Measurements from ENCODE around the gene EVA1C. TPM values are rescaled to one million over a fixed set of nuclear protein-coding genes. Genes with fewer than 3 reads are reported as not detected.

Gene EVA1C
- total and polyA plus RNA-seq, 10 of the 15 experiments (the other 5 are each of a cell fraction or from before 2014, with no cell fraction given) = 0.13 to 0.56 (median 0.34) TPM; not detected in 7

- intact Hi-C loops (cut with micrococcal nuclease; ENCODE audit: unreplicated experiment) = no loop called here
- SMC1A ChIA-PET (ENCODE audit: uncharacterized antibody, unreplicated experiment) = no interaction called here
- no TSS peak for BruUV-seq (replicated peaks)
- no peaks in the 10 kb centered on the region for H3K36me3 ChIP-seq (ENCODE audit: control insufficient read depth in 2 of 2, insufficient read depth in 2 of 2, low read length in 1 of 2)
- H3K4me2 ChIP-seq (ENCODE audit: control insufficient read depth, insufficient read depth) = no peak overlapping the region
- H3K79me2 ChIP-seq (ENCODE audit: control insufficient read depth, insufficient read depth, low read length) = no peaks in the 10 kb centered on the region
- H3K27ac ChIP-seq (ENCODE audit: control insufficient read depth, insufficient read depth) = no peak overlapping the region
- POLR2A ChIA-PET = no interaction called here
- no peak for TF ChIP-seq POLR2AphosphoS2 (IDR thresholded peaks at IDR 0.05; ENCODE audit: low read depth, low read length)
- TF ChIP-seq TCF12 (IDR thresholded peaks at IDR 0.05; ENCODE audit: low read depth, low read length) = no peak
- no peak for TF ChIP-seq SMAD5 (IDR thresholded peaks at IDR 0.05; ENCODE audit: low read depth)
- no peak for TF ChIP-seq CEBPB (IDR thresholded peaks at IDR 0.05; ENCODE audit: borderline replicate concordance in 1 of 2, low read depth in 2 of 2, low read length in 2 of 2)
- TF ChIP-seq STAT3 (IDR thresholded peaks at IDR 0.05; ENCODE audit: low read depth, low read length) = no peak
- TF ChIP-seq CEBPZ (IDR thresholded peaks at IDR 0.05; ENCODE audit: low read depth, low read length) = no peak
- TF ChIP-seq SMAD1 (IDR thresholded peaks at IDR 0.05; ENCODE audit: low read depth, partially characterized antibody) = no peak
- TF ChIP-seq ZSCAN29 (IDR thresholded peaks at IDR 0.05) = no peak
- TF ChIP-seq RBBP5 (conservative IDR thresholded peaks at IDR 0.05) = no peak
- TF ChIP-seq IRF4 (IDR thresholded peaks at IDR 0.05; ENCODE audit: low read depth, low read length) = no peak
- TF ChIP-seq NFYA (IDR thresholded peaks at IDR 0.05; ENCODE audit: borderline replicate concordance, low read depth, low read length) = no peak
- H3K9me3 ChIP-seq (replicated peaks; ENCODE audit: control insufficient read depth, insufficient read depth, low read length) = no peaks in the 10 kb centered on the region
- DNase-seq (ENCODE audit: low read depth, low spot score) (no peak), FAIRE-seq (no peak), ATAC-seq (no peak)
- in situ Hi-C loops (cut with MboI) = no loop called here
- H3K9ac ChIP-seq (ENCODE audit: control insufficient read depth, insufficient read depth, low read length) = no peak overlapping the region
- WGBS (ENCODE audit: insufficient coverage, insufficient replicate concordance, low lambda C conversion rate, missing lambda C conversion rate) = 17% methylated on average over 6 of the region's 6 CpGs
- no peak overlapping the region for H2AFZ ChIP-seq (ENCODE audit: control insufficient read depth, low read depth, low read length)
- no peaks in the 10 kb centered on the region for H3K4me1 ChIP-seq (ENCODE audit: control insufficient read depth, insufficient read depth, low read length)
- CTCF ChIA-PET = interaction anchor here (0.6 kb wide), 1 partner anchor 9 kb away, joined by 3 read pairs; no protein-coding TSS in a partner anchor
- RAD21 ChIA-PET (ENCODE audit: unreplicated experiment) = no interaction called here
- H3K4me3 ChIP-seq = no peak overlapping the region
- no peaks in the 10 kb centered on the region for H3K27me3 ChIP-seq (replicated peaks in 1 of 2; ENCODE audit: control insufficient read depth in 2 of 2, insufficient read depth in 2 of 2, low read length in 1 of 2)
- H4K20me1 ChIP-seq (ENCODE audit: control insufficient read depth, insufficient read depth) = no peaks in the 10 kb centered on the region
Measured at GRCh38 chr21:32545948-32546441, 133.5 kb downstream of the EVA1C start.
